Inflammatory macrophage treated with lipopolysaccharide for 1 hour (primary cell): ENCODE results near the gene SERPINA9.
"Not testable (repeated sequence)": the region's sequence is repeated elsewhere in the genome, so short reads cannot be mapped to it uniquely, and the experiment has no call there.

ENCODE experiments used
- DNase-seq, 2 donors: peaks; one replicate each; pipeline ENCODE4 v3.0.0-alpha.2; 2020 to 2022

Gene SERPINA9

GRCh38 chr14:94421316-94421715, 54.7 kb downstream of the SERPINA9 start:
- no peak for DNase-seq

- not testable (repeated sequence) for DNase-seq
Measured at GRCh38 chr14:94417497-94418205, 58.3 kb downstream of the SERPINA9 start.
